ENCODE measurements around the gene ISCA1.

ISCA1 gene

GRCh38 chr9:86281593-86282076 lies 703 bp downstream of the ISCA1 start:
- peak overlapping the region; percentile 79 for H3K27ac ChIP-seq (replicated peaks; ENCODE audit: low read length)
- WGBS, 2 donors (ENCODE audit: extremely low coverage in 2 of 2, insufficient read length in 2 of 2, insufficient replicate concordance in 1 of 2), result no CpG with 5 or more reads among the region's 31 CpGs

DNA sequence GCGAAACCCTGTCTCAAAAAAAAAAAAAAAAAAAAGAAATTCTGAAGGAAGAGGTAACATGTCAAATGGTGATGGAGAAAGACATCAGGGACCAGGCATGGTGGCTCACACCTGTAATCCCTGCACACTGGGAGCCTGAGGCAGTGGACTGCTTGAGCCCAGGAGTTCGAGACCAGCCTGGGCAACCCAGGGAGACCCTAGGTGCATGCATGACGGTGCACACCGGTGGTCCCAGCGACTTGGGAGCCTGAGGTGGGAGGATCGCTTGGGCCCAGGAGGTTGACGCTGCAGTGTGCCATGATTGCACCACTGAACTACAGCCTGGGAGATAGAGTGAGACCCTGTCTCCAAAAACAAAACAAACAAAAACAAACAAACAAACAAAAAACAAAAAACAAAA lies 1.8 kb downstream of the ISCA1 start:
- Histone ChIP-seq H3K18ac (ENCODE audit: low read length) (peak overlapping the region; percentile 30), H3K9me3 (replicated peaks in 1 of 2; ENCODE audit: control insufficient read depth in 2 of 2, insufficient read depth in 1 of 2, low read depth in 1 of 2, low read length in 2 of 2) (no peaks in the 10 kb centered on the region), H2BK120ac (ENCODE audit: low read depth, low read length) (no peak overlapping the region), H3K4me1 (ENCODE audit: control insufficient read depth in 2 of 2, insufficient read depth in 1 of 2, low read depth in 1 of 2, low read length in 2 of 2) (peaks cover 7 to 16% of the 10 kb centered on the region in 2 donors), H2AFZ (ENCODE audit: low read length) (no peak overlapping the region), H3K27me3 (ENCODE audit: control insufficient read depth in 3 of 3, insufficient read depth in 3 of 3, low read depth in 1 of 3, low read length in 3 of 3) (no peaks in the 10 kb centered on the region), H2BK12ac (ENCODE audit: low read length) (no peak overlapping the region), H3K23ac (ENCODE audit: low read depth, low read length, poor library complexity) (no peak overlapping the region), H3K4ac (ENCODE audit: low read length) (no peak overlapping the region), H3K27ac (replicated peaks; ENCODE audit: low read length) (no peak overlapping the region), H2BK5ac (ENCODE audit: low read length) (no peak overlapping the region), H3K36me3 (replicated peaks in 1 of 2; ENCODE audit: control insufficient read depth in 2 of 2, insufficient read depth in 2 of 2, low read length in 2 of 2) (peaks cover 0 to 13% of the 10 kb centered on the region in 2 donors), H2BK15ac (ENCODE audit: low read length) (no peak overlapping the region), H4K91ac (ENCODE audit: low read depth, low read length, poor library complexity) (no peak overlapping the region), H3K9ac (ENCODE audit: low read depth, low read length, poor library complexity) (peak overlapping the region; percentile 47), H3K14ac (ENCODE audit: low read length) (no peak overlapping the region), H3K4me3 (ENCODE audit: low read length in 2 of 2) (peak overlapping the region in 1 of 2 donors; percentile 21), H2AK5ac (ENCODE audit: low read depth, low read length) (no peak overlapping the region), H3K79me1 (ENCODE audit: low read depth, low read length) (no peaks in the 10 kb centered on the region), H3K4me2 (ENCODE audit: insufficient read depth, low read length, poor library complexity, severe bottlenecking) (no peak overlapping the region), H4K8ac (ENCODE audit: low read depth, low read length) (no peak overlapping the region)
- no CpG with 5 or more reads among the region's 7 CpGs for WGBS, 2 donors (ENCODE audit: extremely low coverage in 2 of 2, insufficient read length in 2 of 2, insufficient replicate concordance in 1 of 2)
- DNase-seq (ENCODE audit: low spot score), result no peak

More at GRCh38 chr9:86281593-86282076, 703 bp downstream of the ISCA1 start:
- Histone ChIP-seq H3K4me2 (ENCODE audit: insufficient read depth, low read length, poor library complexity, severe bottlenecking) (peak overlapping the region; percentile 46), H4K8ac (ENCODE audit: low read depth, low read length) (no peak overlapping the region), H2BK5ac (ENCODE audit: low read length) (peak overlapping the region; percentile 85), H3K14ac (ENCODE audit: low read length) (peak overlapping the region; percentile 39), H2AFZ (ENCODE audit: low read length) (peak overlapping the region; percentile 99), H3K36me3 (replicated peaks in 1 of 2; ENCODE audit: control insufficient read depth in 2 of 2, insufficient read depth in 2 of 2, low read length in 2 of 2) (peaks cover 0 to 13% of the 10 kb centered on the region in 2 donors), H4K91ac (ENCODE audit: low read depth, low read length, poor library complexity) (no peak overlapping the region), H3K4ac (ENCODE audit: low read length) (no peak overlapping the region), H3K27me3 (ENCODE audit: control insufficient read depth in 3 of 3, insufficient read depth in 3 of 3, low read depth in 1 of 3, low read length in 3 of 3) (no peaks in the 10 kb centered on the region), H2AK5ac (ENCODE audit: low read depth, low read length) (no peak overlapping the region), H2BK120ac (ENCODE audit: low read depth, low read length) (no peak overlapping the region), H3K79me1 (ENCODE audit: low read depth, low read length) (no peaks in the 10 kb centered on the region), H2BK12ac (ENCODE audit: low read length) (no peak overlapping the region), H3K4me3 (ENCODE audit: low read length in 2 of 2) (peak overlapping the region; percentile 80 to 95), H2BK15ac (ENCODE audit: low read length) (no peak overlapping the region), H3K23ac (ENCODE audit: low read depth, low read length, poor library complexity) (peak overlapping the region; percentile 45), H3K4me1 (ENCODE audit: control insufficient read depth in 2 of 2, insufficient read depth in 1 of 2, low read depth in 1 of 2, low read length in 2 of 2) (peaks cover 9 to 21% of the 10 kb centered on the region in 2 donors), H3K9ac (ENCODE audit: low read depth, low read length, poor library complexity) (peak overlapping the region; percentile 95), H3K9me3 (replicated peaks in 1 of 2; ENCODE audit: control insufficient read depth in 2 of 2, insufficient read depth in 1 of 2, low read depth in 1 of 2, low read length in 2 of 2) (no peaks in the 10 kb centered on the region), H3K18ac (ENCODE audit: low read length) (peak overlapping the region; percentile 96)
- DNase-seq (ENCODE audit: low spot score), result peak; percentile 60

GRCh38 chr9:86279839-86280238 lies 2.5 kb downstream of the ISCA1 start:
- Histone ChIP-seq H2BK120ac (ENCODE audit: low read depth, low read length) (no peak overlapping the region), H3K79me1 (ENCODE audit: low read depth, low read length) (peaks cover 2% of the 10 kb centered on the region), H4K91ac (ENCODE audit: low read depth, low read length, poor library complexity) (no peak overlapping the region), H3K9ac (ENCODE audit: low read depth, low read length, poor library complexity) (no peak overlapping the region), H2AFZ (ENCODE audit: low read length) (no peak overlapping the region), H2BK15ac (ENCODE audit: low read length) (no peak overlapping the region), H3K36me3 (replicated peaks in 1 of 2; ENCODE audit: control insufficient read depth in 2 of 2, insufficient read depth in 2 of 2, low read length in 2 of 2) (peaks cover 0 to 13% of the 10 kb centered on the region in 2 donors), H3K18ac (ENCODE audit: low read length) (no peak overlapping the region), H3K9me3 (replicated peaks in 1 of 2; ENCODE audit: control insufficient read depth in 2 of 2, insufficient read depth in 1 of 2, low read depth in 1 of 2, low read length in 2 of 2) (no peaks in the 10 kb centered on the region), H3K4me1 (ENCODE audit: control insufficient read depth in 2 of 2, insufficient read depth in 1 of 2, low read depth in 1 of 2, low read length in 2 of 2) (peaks cover 7 to 16% of the 10 kb centered on the region in 2 donors), H2BK5ac (ENCODE audit: low read length) (no peak overlapping the region), H3K27me3 (ENCODE audit: control insufficient read depth in 3 of 3, insufficient read depth in 3 of 3, low read depth in 1 of 3, low read length in 3 of 3) (no peaks in the 10 kb centered on the region), H3K4me3 (ENCODE audit: low read length in 2 of 2) (no peak overlapping the region), H3K27ac (replicated peaks; ENCODE audit: low read length) (no peak overlapping the region), H2AK5ac (ENCODE audit: low read depth, low read length) (no peak overlapping the region), H3K14ac (ENCODE audit: low read length) (no peak overlapping the region), H3K4ac (ENCODE audit: low read length) (no peak overlapping the region), H3K23ac (ENCODE audit: low read depth, low read length, poor library complexity) (no peak overlapping the region), H3K4me2 (ENCODE audit: insufficient read depth, low read length, poor library complexity, severe bottlenecking) (no peak overlapping the region), H2BK12ac (ENCODE audit: low read length) (no peak overlapping the region), H4K8ac (ENCODE audit: low read depth, low read length) (no peak overlapping the region)
- no CpG with 5 or more reads among the region's 3 CpGs for WGBS, 2 donors (ENCODE audit: extremely low coverage in 2 of 2, insufficient read length in 2 of 2, insufficient replicate concordance in 1 of 2)
- DNase-seq (ENCODE audit: low spot score), result no peak

DNA sequence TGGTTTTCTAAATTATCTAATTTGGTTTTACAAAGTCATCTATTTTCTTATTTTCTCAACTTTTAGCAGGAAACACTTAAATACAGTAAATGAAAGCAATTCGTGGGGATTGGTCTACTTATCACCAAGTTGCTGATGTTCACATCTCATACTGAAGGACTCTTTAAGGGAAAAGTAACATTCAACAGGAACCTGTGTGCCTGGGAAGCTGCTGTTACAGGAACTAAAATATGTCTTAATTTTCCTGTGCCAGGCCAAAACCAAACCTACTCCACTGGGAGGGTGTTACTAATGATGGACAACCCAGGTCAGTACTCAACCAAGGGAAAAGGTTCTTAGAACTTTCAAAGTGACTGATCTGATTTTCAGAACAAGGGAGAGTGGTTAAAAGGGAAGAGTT lies 5.3 kb downstream of the ISCA1 start:
- Histone ChIP-seq H2AK5ac (ENCODE audit: low read depth, low read length) (no peak overlapping the region), H2AFZ (ENCODE audit: low read length) (no peak overlapping the region), H3K9ac (ENCODE audit: low read depth, low read length, poor library complexity) (no peak overlapping the region), H2BK120ac (ENCODE audit: low read depth, low read length) (no peak overlapping the region), H3K14ac (ENCODE audit: low read length) (no peak overlapping the region), H2BK15ac (ENCODE audit: low read length) (no peak overlapping the region), H3K27ac (replicated peaks; ENCODE audit: low read length) (no peak overlapping the region), H4K91ac (ENCODE audit: low read depth, low read length, poor library complexity) (no peak overlapping the region), H3K18ac (ENCODE audit: low read length) (no peak overlapping the region), H3K27me3 (ENCODE audit: control insufficient read depth in 3 of 3, insufficient read depth in 3 of 3, low read depth in 1 of 3, low read length in 3 of 3) (no peaks in the 10 kb centered on the region), H3K4me1 (ENCODE audit: control insufficient read depth in 2 of 2, insufficient read depth in 1 of 2, low read depth in 1 of 2, low read length in 2 of 2) (peaks cover 2 to 10% of the 10 kb centered on the region in 2 donors), H3K79me1 (ENCODE audit: low read depth, low read length) (peaks cover 2% of the 10 kb centered on the region), H3K36me3 (replicated peaks in 1 of 2; ENCODE audit: control insufficient read depth in 2 of 2, insufficient read depth in 2 of 2, low read length in 2 of 2) (peaks cover 3 to 32% of the 10 kb centered on the region in 2 donors), H4K8ac (ENCODE audit: low read depth, low read length) (no peak overlapping the region), H3K4me3 (ENCODE audit: low read length in 2 of 2) (no peak overlapping the region), H3K4ac (ENCODE audit: low read length) (no peak overlapping the region), H3K9me3 (replicated peaks in 1 of 2; ENCODE audit: control insufficient read depth in 2 of 2, insufficient read depth in 1 of 2, low read depth in 1 of 2, low read length in 2 of 2) (no peaks in the 10 kb centered on the region), H3K23ac (ENCODE audit: low read depth, low read length, poor library complexity) (no peak overlapping the region), H2BK5ac (ENCODE audit: low read length) (no peak overlapping the region), H3K4me2 (ENCODE audit: insufficient read depth, low read length, poor library complexity, severe bottlenecking) (no peak overlapping the region), H2BK12ac (ENCODE audit: low read length) (no peak overlapping the region)
- DNase-seq (ENCODE audit: low spot score), result no peak
- WGBS, 2 donors (ENCODE audit: extremely low coverage in 2 of 2, insufficient read length in 2 of 2, insufficient replicate concordance in 1 of 2), result no CpG with 5 or more reads among the region's 1 CpG
